ENCODE results near the gene CNOT10. TPM values are rescaled to one million over a fixed set of nuclear protein-coding genes. Genes with fewer than 3 reads are reported as not detected.

The CNOT10 gene
- total RNA-seq, 1 donor from 2014 or later: 82.9 TPM

DNA sequence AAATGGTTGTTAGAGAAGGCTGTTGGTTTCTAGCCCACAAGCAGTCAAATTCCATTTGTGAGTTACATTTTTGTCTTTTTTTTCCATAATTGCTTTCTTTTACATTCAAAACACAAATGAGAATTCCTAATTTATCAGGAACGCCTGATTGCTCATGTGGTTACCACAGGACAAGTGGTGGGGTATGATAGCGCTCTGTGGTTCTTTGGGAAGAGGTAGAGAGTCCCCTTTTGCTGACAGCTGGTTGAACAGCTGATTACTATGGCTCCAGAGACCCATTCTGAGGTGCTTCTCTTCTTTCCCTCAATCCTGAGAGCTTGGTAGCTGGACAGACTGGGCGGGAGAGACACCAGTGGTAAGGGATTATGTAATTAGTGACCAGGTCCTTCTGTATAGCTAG lies 24.4 kb downstream of the CNOT10 start:
- Histone ChIP-seq H3K79me2 (ENCODE audit: low read depth) (peaks cover 9% of the 10 kb centered on the region), H3K36me3 (peaks cover 8% of the 10 kb centered on the region), H3F3A (ENCODE audit: low read depth) (no peaks in the 10 kb centered on the region), H3K4me3 (no peak overlapping the region), H4K20me1 (ENCODE audit: low read depth) (no peaks in the 10 kb centered on the region), H3K4me1 (no peaks in the 10 kb centered on the region), H3K27me3 (no peaks in the 10 kb centered on the region), H3K9ac (no peak overlapping the region), H3K4me2 (no peak overlapping the region), H3K9me3 (ENCODE audit: low read depth) (no peaks in the 10 kb centered on the region), H3K27ac (peak overlapping the region; percentile 27), H2AFZ (replicated peaks) (no peak overlapping the region)
- Mint-ChIP-seq H3K4me3 (no peak overlapping the region), H3K27me3 (ENCODE audit: insufficient read depth, low read depth) (no peaks in the 10 kb centered on the region), H3K36me3 (peaks cover 22% of the 10 kb centered on the region), H3K27ac (no peak overlapping the region), H3K9me3 (no peaks in the 10 kb centered on the region), H3K4me1 (no peaks in the 10 kb centered on the region)
- no peak for DNase-seq (ENCODE audit: low spot score)
- TF ChIP-seq, protein P1, sequence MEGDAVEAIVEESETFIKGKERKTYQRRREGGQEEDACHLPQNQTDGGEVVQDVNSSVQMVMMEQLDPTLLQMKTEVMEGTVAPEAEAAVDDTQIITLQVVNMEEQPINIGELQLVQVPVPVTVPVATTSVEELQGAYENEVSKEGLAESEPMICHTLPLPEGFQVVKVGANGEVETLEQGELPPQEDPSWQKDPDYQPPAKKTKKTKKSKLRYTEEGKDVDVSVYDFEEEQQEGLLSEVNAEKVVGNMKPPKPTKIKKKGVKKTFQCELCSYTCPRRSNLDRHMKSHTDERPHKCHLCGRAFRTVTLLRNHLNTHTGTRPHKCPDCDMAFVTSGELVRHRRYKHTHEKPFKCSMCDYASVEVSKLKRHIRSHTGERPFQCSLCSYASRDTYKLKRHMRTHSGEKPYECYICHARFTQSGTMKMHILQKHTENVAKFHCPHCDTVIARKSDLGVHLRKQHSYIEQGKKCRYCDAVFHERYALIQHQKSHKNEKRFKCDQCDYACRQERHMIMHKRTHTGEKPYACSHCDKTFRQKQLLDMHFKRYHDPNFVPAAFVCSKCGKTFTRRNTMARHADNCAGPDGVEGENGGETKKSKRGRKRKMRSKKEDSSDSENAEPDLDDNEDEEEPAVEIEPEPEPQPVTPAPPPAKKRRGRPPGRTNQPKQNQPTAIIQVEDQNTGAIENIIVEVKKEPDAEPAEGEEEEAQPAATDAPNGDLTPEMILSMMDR (IDR thresholded peaks at IDR 0.05): no peak
- TF ChIP-seq EZH2phosphoT487 (IDR thresholded peaks at IDR 0.05) (no peak), EZH2 (IDR thresholded peaks at IDR 0.05) (no peak)

DNA sequence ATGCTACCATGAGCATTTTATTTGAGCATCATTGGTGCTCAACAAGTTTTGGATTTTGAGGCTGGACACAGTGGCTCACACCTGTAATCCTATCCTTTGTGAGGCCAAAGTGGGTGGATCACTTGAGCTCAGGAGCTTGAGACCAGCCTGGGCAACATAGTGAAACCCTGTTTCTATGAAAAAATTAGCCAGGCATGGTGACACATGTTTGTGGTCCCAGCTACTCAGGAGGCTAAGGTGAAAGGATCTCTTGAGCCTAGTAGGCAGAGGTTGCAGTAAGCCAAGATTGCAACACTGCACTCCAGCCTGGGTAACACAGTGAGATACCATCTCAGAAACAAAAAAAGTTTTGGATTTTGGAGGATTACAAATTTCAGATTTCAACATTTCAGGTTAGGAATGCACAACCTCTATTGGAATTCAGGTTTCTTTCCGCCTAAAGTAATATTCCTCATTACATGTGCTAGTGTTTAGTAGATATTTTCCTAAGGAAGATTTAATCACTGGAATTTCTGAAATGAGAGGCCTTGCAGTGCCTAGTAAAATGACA lies 27.6 kb downstream of the CNOT10 start:
- Histone ChIP-seq H3K4me1 (no peaks in the 10 kb centered on the region), H2AFZ (replicated peaks) (no peak overlapping the region), H3K9me3 (ENCODE audit: low read depth) (no peaks in the 10 kb centered on the region), H3F3A (ENCODE audit: low read depth) (no peaks in the 10 kb centered on the region), H4K20me1 (ENCODE audit: low read depth) (no peaks in the 10 kb centered on the region), H3K27ac (no peak overlapping the region), H3K4me2 (no peak overlapping the region), H3K4me3 (no peak overlapping the region), H3K36me3 (peaks cover 22% of the 10 kb centered on the region), H3K79me2 (ENCODE audit: low read depth) (no peaks in the 10 kb centered on the region), H3K27me3 (no peaks in the 10 kb centered on the region), H3K9ac (no peak overlapping the region)
- TF ChIP-seq, protein P1 (IDR thresholded peaks at IDR 0.05): no peak
- TF ChIP-seq EZH2 (IDR thresholded peaks at IDR 0.05): no peak
- TF ChIP-seq EZH2phosphoT487 (IDR thresholded peaks at IDR 0.05): no peak
- no peaks in the 10 kb centered on the region for H3K27me3 Mint-ChIP-seq (ENCODE audit: insufficient read depth, low read depth)
- no peak overlapping the region for H3K4me3 Mint-ChIP-seq
- no peaks in the 10 kb centered on the region for H3K9me3 Mint-ChIP-seq
- DNase-seq (ENCODE audit: low spot score): no peak
- no peaks in the 10 kb centered on the region for H3K4me1 Mint-ChIP-seq
- H3K27ac Mint-ChIP-seq: no peak overlapping the region
- H3K36me3 Mint-ChIP-seq: peaks cover 16% of the 10 kb centered on the region

DNA sequence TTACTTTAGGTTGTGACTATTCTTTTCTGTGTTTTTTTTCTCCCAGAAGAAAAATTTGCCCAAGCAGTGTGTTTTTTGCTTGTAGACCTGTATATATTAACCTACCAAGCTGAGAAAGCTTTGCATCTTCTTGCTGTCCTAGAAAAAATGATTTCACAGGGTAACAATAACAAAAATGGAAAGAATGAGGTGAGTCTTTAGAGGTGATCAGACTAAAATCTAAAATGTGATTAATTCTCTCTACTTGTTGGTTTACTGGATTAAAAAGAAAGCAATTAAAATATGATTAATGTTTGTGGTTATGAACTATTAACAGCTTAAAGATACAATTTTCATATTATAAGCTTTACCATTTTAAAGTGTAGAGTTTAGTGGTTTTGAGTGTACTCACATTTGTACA lies 28.2 kb downstream of the CNOT10 start:
- no peak overlapping the region for H3K4me2 ChIP-seq
- no peaks in the 10 kb centered on the region for H3K9me3 ChIP-seq (ENCODE audit: low read depth)
- H3K9ac ChIP-seq: no peak overlapping the region
- no peak for DNase-seq (ENCODE audit: low spot score)
- no peak overlapping the region for H3K27ac ChIP-seq
- no peak overlapping the region for H3K4me3 ChIP-seq
- H3K4me1 Mint-ChIP-seq: no peaks in the 10 kb centered on the region
- H4K20me1 ChIP-seq (ENCODE audit: low read depth): no peaks in the 10 kb centered on the region
- no peak overlapping the region for H3K4me3 Mint-ChIP-seq
- TF ChIP-seq EZH2 (IDR thresholded peaks at IDR 0.05): no peak
- TF ChIP-seq, protein P1 (IDR thresholded peaks at IDR 0.05): no peak
- no peak for TF ChIP-seq EZH2phosphoT487 (IDR thresholded peaks at IDR 0.05)
- H3K27ac Mint-ChIP-seq: no peak overlapping the region
- no peak overlapping the region for H2AFZ ChIP-seq (replicated peaks)
- no peaks in the 10 kb centered on the region for H3F3A ChIP-seq (ENCODE audit: low read depth)
- H3K4me1 ChIP-seq: no peaks in the 10 kb centered on the region
- H3K36me3 Mint-ChIP-seq: peaks cover 17% of the 10 kb centered on the region
- no peaks in the 10 kb centered on the region for H3K9me3 Mint-ChIP-seq
- H3K27me3 ChIP-seq: no peaks in the 10 kb centered on the region
- H3K36me3 ChIP-seq: peaks cover 27% of the 10 kb centered on the region
- H3K27me3 Mint-ChIP-seq (ENCODE audit: insufficient read depth, low read depth): no peaks in the 10 kb centered on the region
- H3K79me2 ChIP-seq (ENCODE audit: low read depth): no peaks in the 10 kb centered on the region

All from neural progenitor cell (in vitro differentiated cells).